NCI-H2171 (cell line): ENCODE measurements around the gene C2CD4C.
"Not testable (repeated sequence)": the region's sequence is repeated elsewhere in the genome, so short reads cannot be mapped to it uniquely, and the experiment has no call there.

ENCODE experiments used
- DNase-seq: peaks from one replicate; lab custom pipeline; 2025; lab: John Stamatoyannopoulos, UW

The C2CD4C gene

DNA sequence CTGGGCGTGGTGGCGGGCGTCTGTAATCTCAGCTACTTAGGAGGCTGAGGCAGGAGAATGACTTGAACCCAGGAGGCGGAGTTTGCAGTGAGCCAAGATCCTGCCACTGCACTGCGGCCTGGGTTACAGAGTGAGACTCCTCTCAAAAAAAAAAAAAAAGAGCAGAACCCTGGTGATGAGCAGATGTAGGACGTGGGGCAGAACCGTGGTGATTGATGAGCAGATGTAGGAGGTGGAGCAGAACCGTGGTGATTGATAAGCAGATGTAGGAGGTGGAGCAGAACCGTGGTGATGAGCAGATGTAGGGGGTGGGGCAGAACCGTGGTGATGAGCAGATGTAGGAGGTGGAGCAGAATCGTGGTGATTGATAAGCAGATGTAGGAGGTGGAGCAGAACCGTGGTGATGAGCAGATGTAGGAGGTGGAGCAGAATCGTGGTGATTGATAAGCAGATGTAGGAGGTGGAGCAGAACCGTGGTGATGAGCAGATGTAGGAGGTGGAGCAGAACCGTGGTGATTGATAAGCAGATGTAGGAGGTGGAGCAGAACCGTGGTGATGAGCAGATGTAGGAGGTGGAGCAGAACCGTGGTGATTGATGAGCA lies 28.2 kb downstream of the C2CD4C start:
- not testable (repeated sequence) for DNase-seq

DNA sequence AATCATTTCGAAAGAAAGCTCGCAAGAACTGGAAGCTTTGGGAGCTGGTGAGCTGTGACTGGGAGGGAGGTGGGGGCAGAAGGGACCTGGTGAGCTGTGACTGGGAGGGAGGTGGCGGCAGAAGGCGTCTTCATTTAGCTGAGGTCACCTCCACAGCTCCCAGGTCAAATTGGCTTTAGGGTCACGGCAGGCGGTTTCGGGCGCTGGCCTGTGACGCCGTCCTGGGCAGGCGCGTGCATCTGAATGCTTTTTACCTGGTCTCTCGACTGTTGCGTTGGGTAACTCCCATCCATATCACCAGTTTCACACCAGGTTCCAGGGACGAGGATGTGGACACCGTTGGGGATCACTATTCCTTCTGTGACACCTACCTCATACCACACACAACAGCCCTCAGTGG lies 29.2 kb downstream of the C2CD4C start:
- DNase-seq = no peak

DNA sequence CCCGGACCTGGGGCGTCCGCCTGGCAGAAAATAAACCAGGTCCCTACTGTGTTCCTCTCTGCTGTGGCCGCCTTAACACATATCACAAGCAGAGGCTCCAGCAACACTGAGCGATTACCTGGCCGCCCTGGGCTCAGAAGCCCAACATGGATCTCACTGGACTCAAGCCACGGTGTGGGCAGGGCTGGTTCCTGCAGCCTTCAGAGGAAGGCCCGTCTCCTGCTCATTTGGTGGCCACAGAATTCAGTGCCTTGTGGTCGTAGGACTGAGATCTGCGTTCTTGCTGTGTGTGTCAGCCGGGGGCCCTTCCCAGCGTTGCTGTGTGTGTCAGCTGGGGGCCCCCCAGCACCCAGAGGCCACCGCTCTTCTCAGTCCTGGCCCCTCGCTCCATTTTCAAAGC lies 30.2 kb downstream of the C2CD4C start:
- DNase-seq = no peak

DNA sequence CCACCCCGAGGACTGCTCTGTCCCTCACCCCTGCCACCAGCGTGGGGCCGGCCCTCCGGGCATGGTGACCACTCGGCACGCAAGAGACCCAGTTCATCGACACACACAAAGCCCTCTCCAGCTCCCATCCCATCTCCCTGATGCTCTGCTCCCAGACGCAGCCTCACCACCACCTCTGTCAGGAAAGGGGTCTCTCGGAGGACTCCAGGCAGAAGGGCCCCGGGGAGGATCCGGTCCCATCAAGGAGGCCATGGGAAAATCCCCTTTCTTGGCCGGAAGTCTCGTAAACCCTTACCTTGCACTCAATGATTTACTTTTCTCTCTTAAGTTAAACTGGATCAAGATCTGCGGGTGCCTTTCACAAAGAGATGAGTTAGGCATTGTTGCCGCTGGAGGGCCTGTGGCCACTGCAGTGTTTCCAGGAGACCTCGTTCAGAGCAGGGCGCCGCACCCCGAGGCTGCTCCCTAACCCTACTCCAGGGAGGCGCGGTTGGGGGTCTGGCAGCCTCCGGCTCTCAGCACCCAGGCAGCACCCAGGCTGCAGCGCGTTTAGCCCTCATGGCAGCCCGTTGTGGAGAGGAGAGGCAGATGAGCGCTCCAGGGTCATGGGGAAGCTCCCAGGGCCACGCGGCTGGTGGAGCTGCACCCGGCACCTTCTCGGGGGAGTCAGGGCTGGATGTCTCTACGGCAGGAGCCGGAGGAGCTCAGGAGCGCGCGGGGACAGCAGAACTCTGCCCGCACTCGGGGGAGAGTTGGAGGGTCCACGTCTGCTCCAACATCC lies 31.0 kb downstream of the C2CD4C start:
- no peak for DNase-seq

DNA sequence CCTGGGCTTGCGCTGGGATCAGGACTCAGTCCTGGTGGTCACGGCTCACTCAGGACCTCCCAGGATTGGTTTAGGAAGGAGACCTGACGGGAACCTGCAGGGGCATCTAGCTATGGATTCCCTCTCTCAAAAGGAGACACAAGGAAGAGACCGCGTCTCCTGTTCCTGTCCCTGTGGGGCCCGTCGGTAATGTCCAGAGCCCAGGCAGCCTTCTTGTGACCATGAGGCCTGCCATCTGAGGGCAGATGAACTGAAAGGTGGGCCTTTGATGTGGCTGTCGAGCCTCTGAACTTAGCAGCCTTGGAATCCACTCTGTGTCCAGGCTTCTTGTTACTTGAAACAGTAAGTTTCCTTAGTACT lies 32.9 kb downstream of the C2CD4C start:
- DNase-seq = no peak

DNA sequence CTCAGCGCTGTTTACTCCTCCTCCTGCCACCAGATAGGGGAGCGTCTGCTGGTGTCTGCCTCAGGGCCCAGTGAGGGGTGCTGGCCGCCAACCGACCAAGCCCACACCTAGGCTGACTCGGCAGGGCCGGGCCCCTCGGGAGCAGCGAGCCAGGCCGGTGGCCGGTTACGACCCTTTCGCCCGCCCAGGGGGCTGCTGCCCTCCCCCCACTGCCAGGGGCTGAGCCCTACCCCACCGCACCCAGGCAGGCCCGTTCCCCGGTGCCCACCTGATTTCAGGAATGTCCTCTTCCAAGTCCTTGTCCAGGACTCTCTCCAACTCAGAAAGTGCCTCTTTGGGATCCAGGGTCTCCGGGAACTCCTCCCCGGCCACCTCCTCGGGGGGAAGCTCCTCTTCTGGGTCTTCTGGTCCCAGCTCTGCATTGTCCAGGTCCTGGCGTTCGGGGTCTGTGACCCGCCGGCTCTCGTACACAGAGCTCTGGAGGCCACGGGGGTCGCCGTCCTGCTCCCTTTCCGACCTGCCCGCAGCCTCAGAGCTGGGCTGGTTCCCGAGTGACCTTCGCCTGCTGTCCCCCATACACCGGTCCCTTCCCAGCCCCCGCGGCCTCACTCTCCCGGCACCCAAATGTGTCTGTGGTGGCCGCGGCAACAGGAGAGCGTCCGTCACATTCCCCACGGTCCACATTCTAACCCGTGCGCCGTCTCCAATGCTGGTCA lies 33.4 kb downstream of the C2CD4C start:
- DNase-seq = no peak

DNA sequence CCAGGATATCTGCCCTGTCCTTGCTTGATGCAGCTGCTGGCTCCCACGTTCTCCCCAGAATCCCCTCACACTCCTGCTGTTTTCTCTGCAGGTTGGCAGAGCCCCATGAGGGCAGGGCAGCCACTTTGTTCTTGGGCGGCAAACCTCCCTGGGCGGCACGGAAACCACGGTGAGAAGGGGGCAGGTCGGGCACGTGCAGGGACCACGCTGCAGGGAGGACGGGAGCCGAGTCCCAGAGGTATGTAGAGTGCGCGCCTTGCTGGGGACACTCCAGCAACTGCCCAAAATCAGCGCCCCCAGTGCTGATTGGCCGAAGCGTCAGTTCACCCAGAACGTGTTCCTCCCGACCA lies 34.1 kb downstream of the C2CD4C start:
- no peak for DNase-seq

DNA sequence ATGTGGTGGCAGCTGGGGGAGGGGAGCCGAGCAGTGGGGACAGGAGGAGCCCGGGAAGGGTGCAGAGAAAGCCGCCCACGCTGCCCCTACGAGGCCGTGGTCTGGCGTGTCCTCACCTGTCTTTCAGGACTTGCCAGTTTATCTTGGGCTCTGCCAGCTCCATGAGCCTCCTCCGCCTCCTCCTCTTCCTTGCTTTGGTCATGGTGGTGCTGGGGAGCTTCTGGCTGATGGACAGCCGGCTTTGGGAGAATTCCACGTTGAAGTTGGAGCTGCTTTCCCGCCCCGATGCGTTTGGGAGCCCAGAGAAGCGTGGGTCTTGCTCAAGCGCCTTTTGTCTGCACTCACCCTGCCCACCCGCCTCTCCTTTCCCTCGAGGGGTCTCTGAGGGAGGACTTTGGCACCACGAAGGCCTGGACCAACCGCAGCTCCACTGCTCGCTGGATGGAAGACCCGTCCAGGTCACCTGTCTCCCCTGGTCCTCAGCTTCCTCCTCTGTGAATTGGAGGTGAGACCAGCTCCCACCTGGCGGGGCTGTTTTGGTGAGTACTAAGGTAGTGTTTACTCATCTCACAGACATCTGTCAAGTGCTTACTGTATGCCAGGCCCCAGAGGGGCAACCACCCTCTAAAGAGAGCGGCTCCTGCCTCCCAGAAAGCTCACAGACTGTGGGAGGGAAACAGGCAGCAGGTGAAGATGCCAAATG lies 34.6 kb downstream of the C2CD4C start:
- DNase-seq = peak; percentile 86

DNA sequence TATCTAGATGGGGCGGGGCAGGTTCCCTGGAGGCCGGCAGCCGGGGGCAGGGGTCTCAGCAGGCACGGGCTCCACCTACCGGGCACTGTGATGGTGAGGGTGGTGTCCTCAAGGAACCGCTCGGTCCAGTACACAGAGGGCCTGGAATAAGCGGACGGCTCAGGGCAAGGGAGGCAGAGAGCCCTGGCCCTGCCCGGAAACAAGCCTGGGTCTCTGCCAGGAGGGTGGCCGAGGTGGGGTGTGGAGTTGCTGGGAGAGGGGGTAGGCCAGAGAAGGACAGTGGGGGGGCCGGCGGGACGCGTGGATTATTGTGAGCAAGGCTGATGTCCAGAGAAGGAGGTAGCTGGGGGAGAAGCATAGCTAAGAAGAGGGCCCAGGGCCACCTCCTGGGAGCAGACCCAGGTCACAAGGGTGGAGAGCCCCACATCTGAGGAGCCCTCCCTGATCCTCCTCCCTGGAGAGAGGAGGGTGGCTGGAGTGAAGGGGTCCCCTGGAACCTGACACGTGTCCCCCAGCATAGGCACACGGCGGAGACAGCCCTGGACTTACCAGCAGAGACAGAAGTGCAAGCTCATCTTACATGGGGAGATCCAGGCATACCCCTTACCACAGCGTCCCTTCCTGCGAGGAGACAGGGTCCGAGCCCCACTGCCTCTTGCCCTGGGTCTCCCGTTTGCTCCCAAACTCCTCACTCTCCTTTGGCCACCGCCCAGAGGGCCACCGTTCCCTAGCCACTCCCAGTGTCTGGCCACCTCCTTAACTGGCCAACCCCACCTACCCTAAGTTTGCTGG lies 35.4 kb downstream of the C2CD4C start:
- no peak for DNase-seq

DNA sequence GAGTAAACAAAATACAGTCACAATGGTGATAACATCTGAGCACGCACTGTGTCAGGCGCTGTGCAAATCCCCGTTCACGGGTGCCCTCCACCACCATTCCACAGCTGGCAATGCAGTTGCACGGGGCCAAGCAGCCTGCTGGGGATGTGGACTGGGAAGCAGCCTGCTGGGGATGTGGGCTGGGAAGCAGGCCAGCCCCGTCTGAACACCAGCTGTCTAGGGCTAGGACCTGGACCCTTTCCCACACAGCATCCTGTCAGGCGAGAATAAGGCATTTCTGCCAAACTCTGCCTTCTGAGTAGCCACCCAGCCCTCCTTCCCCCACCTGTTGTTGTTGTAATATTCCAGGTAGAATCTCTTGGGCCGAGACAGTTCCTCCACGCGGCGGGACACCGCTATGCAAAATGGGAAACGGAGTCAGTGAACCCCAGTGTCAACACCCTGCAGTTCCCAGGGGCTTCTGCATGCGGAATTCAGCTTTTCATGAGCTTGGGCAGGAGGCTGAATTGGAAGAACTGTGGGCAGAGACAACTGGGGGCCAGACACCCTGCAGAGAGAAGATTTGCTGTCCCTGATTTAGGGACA lies 36.5 kb downstream of the C2CD4C start:
- peak; percentile 47 for DNase-seq

DNA sequence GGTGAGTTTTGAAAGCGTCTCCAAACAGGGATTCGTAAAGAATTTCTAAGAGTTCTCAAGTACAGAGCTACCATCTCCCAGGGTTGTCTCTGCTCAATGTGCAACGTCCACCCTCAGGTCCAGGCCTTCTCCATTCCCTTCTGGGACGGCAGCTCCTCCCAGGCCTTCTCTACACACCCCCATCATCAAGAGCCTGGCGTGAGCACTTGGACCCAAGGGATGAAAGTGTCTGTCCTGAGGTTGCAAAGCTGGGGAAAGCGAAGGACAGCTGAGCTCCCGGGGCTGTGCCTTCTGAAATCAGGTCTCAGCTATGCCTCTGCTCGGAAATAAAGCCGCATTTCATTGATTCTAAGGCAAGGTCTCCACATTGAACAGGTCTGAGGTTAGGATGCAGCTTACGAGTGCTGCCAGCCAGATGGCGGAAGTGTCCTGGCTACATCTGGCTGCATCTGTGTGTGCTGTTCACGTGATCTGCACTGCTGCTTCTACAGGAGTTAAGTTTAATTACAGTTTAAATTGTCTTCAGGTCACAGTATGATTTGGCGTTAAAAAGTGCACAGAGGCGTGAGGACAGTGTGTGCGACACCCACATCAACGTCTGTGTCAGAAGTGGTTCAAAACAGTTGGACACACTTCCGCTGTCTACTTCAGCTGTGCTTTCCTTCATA lies 37.3 kb downstream of the C2CD4C start:
- no peak for DNase-seq

DNA sequence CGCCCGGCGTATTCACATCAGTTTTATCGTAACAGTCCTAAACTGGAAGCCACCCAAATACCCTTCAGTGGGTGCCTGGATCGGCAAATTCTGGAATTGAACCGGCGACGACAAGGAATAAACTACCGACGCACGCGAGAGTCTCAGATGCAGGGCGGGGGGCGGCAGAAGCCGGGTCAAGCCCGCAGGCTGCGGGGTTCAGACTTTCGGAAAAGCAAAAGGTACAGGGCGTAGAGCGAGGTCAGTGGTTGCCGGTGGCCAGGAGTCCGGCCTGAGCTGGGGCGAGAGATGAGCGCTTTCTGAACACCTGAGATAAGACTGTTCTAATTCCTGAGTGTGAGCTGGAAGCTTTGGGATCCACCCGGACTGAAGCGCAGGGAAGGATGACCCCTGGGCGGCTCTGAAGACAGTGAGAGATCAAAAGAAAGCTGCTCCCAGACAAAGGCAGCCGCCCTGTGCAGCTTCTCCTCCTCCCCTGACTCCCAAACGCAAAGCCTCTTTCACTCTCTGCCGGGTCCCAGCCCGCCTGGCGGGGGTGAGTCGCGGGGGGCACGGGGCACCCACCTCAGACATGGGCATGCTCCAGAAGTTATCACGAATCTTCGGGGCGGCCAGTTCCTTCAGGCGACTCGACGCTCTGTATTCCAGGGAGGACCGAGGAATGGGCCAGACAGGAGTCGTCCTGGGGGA lies 38.2 kb downstream of the C2CD4C start:
- no peak for DNase-seq

DNA sequence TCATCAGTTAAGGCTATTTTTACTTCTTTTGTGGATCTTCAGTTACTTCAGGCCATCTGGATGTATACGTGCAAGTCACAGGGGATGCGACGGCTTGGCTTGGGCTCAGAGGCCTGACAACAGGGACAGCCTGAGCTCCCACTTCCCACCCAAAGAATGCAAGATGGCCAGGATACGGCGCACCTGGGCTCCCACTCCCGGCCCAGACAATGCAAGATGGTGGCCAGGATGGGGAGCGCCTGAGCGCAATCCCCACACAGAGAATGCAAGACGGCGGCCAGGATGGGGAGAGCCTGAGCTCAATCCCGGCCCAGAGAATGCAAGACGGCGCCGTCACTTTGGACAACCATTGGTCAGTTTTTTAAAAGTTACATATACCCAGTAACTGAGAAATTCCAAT lies 39.1 kb downstream of the C2CD4C start:
- no peak for DNase-seq

DNA sequence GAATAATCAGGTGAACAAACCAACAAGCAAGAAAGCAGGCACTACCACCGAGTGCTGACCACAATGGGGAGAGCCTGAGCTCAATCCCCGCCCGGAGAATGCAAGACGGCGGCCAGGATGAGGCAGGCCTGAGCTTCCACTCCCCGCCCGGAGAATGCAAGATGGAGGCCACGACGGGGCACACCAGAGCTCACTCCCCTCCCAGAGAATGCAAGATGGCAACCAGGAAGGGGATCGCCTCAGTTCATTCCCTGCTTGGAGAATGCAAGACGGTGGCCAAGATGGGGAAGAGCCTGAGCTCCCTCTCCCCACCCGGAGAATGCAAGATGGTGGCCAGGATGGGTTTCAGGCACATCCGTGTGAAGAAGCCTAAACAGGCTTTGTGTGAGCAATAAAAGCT lies 39.7 kb downstream of the C2CD4C start:
- no peak for DNase-seq

DNA sequence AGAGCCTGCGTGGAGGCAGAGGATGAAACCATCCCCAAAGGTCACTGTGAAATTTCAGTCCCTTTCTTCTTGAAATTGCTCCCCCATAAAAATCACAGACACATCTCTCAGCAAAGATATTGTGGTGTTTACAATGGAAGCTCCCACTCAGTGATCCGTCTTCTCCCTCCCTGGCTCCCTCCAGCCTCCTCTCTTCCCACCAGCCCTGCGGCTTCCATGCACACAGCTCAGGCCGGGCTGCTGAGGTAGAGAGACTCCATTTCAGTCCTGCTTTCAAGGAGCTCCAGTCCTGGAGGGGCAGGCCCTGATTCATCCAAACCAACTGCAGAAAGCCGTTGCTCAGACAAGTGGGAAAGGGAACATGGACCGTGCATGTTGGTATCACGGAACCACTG lies 40.3 kb downstream of the C2CD4C start:
- DNase-seq = no peak

DNA sequence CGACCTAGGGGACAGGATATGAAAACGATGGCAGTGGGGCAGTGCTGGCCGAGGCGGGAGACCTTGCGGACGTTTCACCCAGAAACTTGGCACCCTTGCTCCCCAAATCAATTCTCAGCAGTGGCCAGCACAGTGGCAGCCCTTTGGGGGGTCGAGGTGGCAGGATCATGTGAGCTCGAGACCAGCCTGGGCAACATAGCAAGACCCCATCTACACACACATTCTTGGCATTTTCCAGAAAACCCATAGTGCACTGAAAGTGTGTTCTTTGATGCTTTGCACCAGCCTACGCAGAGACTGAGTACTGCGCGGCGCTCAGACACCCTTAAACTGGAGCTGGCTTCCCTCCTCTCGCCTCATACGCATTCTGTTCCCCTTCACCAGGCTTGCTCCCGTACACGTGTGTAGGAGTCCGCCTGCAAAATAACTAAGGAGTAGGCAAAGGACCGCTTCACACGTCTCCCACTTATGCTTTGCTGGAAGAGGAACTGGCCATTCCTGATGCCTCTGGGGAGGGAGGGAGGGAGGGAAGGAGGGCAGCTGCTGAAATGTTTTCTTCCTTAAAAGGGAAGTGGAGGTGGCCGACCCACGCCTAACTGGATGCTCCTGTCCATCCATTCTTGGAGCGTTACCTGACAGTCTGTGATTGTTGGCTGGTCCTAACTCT lies 40.9 kb downstream of the C2CD4C start:
- no peak for DNase-seq

DNA sequence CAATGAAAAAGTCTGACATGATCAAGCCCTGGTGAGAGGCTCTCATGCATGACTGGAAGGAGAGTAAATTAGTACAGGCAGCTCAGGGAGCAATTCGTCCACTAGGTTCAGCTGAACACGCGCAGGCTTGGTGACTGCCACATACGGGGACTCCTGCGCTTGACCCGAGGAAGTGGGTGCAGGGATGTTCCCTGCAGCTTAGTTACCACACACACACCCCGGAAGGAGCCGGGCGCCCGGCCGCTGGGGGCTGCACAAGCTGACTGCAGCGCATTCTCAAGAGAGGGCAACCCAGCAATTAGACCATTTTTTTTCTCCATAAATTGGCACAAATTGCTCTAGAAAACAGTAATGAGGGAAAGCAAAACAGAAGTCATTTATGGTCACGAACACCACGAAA lies 41.4 kb downstream of the C2CD4C start:
- no peak for DNase-seq

DNA sequence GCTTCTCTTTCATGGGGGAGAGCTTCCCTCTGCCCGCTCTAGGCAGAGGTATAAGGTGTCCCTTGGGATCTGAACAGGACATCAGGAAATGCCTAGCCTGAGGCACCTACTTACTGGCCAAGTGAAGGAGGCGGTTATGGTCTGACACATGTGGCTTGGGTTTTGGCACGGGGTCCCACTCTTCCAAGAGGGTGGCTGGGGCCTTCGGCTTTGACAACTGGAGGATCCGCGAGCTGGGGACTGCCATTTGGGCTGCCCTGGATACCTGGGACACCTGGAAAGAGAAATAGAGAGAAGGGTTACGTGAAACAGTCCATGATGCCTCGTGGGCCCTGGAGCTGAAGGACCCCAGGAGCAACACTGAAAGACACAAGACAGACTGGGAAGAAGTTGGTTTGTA lies 42.0 kb downstream of the C2CD4C start:
- no peak for DNase-seq

DNA sequence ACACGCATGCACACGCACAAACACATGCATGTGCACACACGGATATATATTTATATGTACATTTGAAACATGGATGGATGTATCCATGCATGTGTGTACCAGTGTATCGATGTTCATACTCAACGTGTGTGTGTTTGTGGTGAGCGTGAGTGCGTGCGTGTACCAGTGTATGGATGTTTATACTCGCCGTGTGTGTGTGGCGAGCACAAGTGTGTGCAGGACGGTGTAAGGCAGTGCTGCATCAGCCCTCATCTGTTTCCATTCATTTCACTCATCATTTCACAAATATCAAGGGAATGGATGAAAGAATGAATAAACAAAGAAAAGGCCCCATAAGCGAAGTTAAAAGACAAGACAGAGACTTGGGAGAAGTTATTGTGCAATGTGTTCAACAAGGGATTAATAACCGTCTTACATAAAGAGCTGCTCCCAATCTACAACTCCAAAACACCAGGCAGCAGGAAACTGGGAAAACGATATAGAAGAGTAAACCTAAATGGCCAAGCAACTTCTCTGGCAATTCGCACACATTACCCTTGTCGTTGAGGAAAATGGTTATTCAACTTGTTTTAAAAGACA lies 42.7 kb downstream of the C2CD4C start:
- no peak for DNase-seq
